ENCODE measurements around the gene LMO2.

LMO2 gene

GRCh38 chr11:33913991-33914390, 22.1 kb upstream of the LMO2 start:
- no peak for DNase-seq (ENCODE audit: low spot score)

- DNase-seq (ENCODE audit: low spot score) = peak; percentile 48
Measured at GRCh38 chr11:33912405-33913361, 20.8 kb upstream of the LMO2 start.

- no peak for DNase-seq (ENCODE audit: low spot score)
Measured at GRCh38 chr11:33910958-33911339, 19.1 kb upstream of the LMO2 start.

GRCh38 chr11:33910296-33910957, 18.6 kb upstream of the LMO2 start:
- no peak for DNase-seq (ENCODE audit: low spot score)

GRCh38 chr11:33909552-33909951, 17.7 kb upstream of the LMO2 start:
- DNase-seq (ENCODE audit: low spot score) = no peak

GRCh38 chr11:33909150-33909549, 17.3 kb upstream of the LMO2 start:
- no peak for DNase-seq (ENCODE audit: low spot score)

- no peak for DNase-seq (ENCODE audit: low spot score)
Measured at GRCh38 chr11:33907421-33907820, 15.5 kb upstream of the LMO2 start.

GRCh38 chr11:33906484-33907186, 14.8 kb upstream of the LMO2 start:
- DNase-seq (ENCODE audit: low spot score) = no peak

GRCh38 chr11:33904102-33904501, 12.2 kb upstream of the LMO2 start:
- DNase-seq (ENCODE audit: low spot score) = no peak

GRCh38 chr11:33900159-33900840, 8.4 kb upstream of the LMO2 start:
- DNase-seq (ENCODE audit: low spot score) = no peak

- DNase-seq (ENCODE audit: low spot score) = peak; percentile 72
Measured at GRCh38 chr11:33899400-33900037, 7.6 kb upstream of the LMO2 start.

- DNase-seq (ENCODE audit: low spot score) = no peak
Measured at GRCh38 chr11:33898957-33899356, 7.1 kb upstream of the LMO2 start.

GRCh38 chr11:33897761-33898375, 6.0 kb upstream of the LMO2 start:
- no peak for DNase-seq (ENCODE audit: low spot score)

- DNase-seq (ENCODE audit: low spot score) = no peak
Measured at GRCh38 chr11:33896911-33897310, 5.0 kb upstream of the LMO2 start.

- no peak for DNase-seq (ENCODE audit: low spot score)
Measured at GRCh38 chr11:33895752-33896137, 3.9 kb upstream of the LMO2 start.

- no peak for DNase-seq (ENCODE audit: low spot score)
Measured at GRCh38 chr11:33894398-33894746, 2.5 kb upstream of the LMO2 start.

- no peak for DNase-seq (ENCODE audit: low spot score)
Measured at GRCh38 chr11:33893711-33894397, 2.0 kb upstream of the LMO2 start.

GRCh38 chr11:33892906-33893594, 1.2 kb upstream of the LMO2 start:
- DNase-seq (ENCODE audit: low spot score) = no peak

- DNase-seq (ENCODE audit: low spot score) = no peak
Measured at GRCh38 chr11:33889821-33890378, 2.0 kb downstream of the LMO2 start.

- no peak for DNase-seq (ENCODE audit: low spot score)
Measured at GRCh38 chr11:33889296-33889695, 2.6 kb downstream of the LMO2 start.
